IPS-20b (cell line): Measurements from ENCODE around the gene FMN2.

Source experiments
- H3K27ac ChIP-seq: one replicate; pipeline ENCODE4 v1.5.1; 2013; ENCODE audit warnings: low read length
- H3K27me3 ChIP-seq: 2 replicates; pipeline ENCODE4 v1.6.1; 2013; ENCODE audit warnings: mild to moderate bottlenecking, low read length, inconsistent platforms; ENCODE audit not compliant: insufficient read depth
- H3K36me3 ChIP-seq: 2 replicates; pipeline ENCODE4 v1.6.1; 2013; ENCODE audit warnings: low read depth, mild to moderate bottlenecking, inconsistent platforms, low read length, moderate library complexity; ENCODE audit not compliant: insufficient read depth
- H3K4me1 ChIP-seq: 2 replicates; pipeline ENCODE4 v1.6.1; 2013; ENCODE audit warnings: mild to moderate bottlenecking, control low read depth, inconsistent platforms, low read length, moderate library complexity; ENCODE audit not compliant: insufficient read depth
- H3K4me3 ChIP-seq: 2 replicates; pipeline ENCODE4 v1.5.1; 2013; ENCODE audit warnings: mild to moderate bottlenecking, low read length, inconsistent platforms
- H3K9ac ChIP-seq: 2 replicates; pipeline ENCODE4 v1.6.1; 2013; ENCODE audit warnings: low read depth, mild to moderate bottlenecking, inconsistent platforms, low read length, moderate library complexity
- H3K9me3 ChIP-seq: 2 replicates; pipeline ENCODE4 v1.6.1; 2013; ENCODE audit warnings: mild to moderate bottlenecking, low read depth, low read length, inconsistent platforms; ENCODE audit not compliant: insufficient read depth

The FMN2 gene

DNA sequence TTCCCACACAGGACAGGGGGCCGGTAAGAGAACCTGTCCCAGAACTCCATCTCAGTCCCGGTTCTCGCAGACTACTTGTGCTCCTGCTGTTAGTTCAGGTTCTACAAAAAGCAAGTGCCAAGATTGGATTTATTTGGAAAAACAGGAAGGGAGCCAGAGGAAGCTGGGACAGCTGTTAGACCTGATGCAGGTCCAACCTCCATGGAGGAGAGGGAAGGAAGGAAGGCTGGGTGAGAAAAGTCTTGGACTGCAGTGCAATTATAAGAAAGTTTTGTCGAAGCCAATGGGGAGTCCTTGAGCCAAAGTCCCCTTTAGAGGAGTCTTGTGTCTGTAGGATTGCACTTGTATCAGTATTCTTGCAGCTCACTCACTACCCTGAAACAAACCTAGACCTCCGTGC lies 329.1 kb downstream of the FMN2 start:
- Histone ChIP-seq H3K36me3 (no peaks in the 10 kb centered on the region), H3K4me1 (no peaks in the 10 kb centered on the region), H3K27ac (no peak overlapping the region), H3K27me3 (no peaks in the 10 kb centered on the region), H3K9ac (no peak overlapping the region), H3K9me3 (no peaks in the 10 kb centered on the region), H3K4me3 (no peak overlapping the region)

DNA sequence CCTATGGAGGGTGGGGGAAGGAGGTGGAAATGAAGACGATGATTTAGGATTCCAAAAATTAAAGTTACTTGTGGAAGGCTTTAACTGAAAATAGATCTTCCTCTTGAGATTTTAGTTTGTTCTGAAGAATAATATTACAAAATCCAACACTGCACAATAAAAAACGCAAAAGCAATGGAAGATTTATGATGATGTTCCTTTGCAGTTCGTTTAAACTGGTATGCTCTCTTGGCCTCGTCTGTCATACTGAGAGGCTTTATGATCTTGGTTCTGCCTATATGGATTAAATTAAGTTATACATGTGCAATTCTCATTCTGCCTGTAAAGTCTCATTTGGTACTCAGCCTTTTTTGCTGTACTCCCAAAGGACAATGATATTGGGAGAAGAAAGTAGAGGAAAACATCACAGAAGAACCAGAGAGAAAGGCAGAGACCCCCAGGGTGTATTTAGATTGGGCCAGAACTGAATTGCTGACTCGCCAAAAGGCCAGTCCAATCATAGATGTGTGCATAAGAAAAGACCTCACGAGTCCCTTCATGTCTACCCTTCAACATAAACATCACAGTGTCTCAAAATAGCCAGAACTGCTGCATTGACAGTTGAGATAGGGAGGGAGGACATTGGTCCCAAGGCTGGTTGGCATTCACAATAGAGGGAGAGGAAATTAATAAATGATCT lies 331.7 kb downstream of the FMN2 start:
- H3K9ac ChIP-seq, result no peak overlapping the region
- no peak overlapping the region for H3K27ac ChIP-seq
- no peaks in the 10 kb centered on the region for H3K27me3 ChIP-seq
- no peaks in the 10 kb centered on the region for H3K36me3 ChIP-seq
- no peak overlapping the region for H3K4me3 ChIP-seq
- no peaks in the 10 kb centered on the region for H3K9me3 ChIP-seq
- no peaks in the 10 kb centered on the region for H3K4me1 ChIP-seq

DNA sequence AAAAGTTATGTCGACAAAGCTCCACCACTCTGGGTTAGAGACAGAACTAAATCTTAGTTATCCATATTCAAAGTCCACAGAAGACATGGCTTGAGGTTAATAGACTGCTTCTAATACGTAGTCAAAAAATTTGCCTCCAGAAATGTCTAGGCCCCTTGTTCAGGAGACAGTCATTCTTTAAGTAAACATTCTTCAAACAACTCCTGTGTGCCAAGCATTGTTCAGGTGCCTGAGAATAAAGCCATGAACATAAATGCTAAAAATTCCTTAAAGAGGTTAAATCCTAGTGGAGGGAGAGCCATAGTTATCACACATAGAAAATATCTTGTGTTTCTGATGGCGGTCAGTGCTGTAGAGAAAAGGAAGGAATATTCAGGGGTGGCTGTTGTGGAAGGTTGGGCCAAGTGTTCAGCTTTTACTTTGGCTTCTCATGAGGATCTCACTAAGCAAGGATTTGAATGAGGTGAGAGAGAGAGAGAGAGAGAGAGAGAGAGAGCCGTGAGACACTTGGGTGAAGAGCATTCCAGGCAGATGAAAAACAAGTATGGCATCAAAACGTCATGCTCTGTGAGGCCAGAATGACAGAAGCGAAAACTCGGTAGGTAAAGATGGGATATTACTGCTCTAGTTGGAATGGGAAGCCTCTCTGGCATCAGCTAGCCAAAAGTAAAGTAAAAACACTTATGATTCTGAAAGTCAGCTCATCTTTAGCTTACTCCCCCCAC lies 333.2 kb downstream of the FMN2 start:
- no peaks in the 10 kb centered on the region for H3K27me3 ChIP-seq
- H3K36me3 ChIP-seq, result no peaks in the 10 kb centered on the region
- no peak overlapping the region for H3K27ac ChIP-seq
- no peaks in the 10 kb centered on the region for H3K9me3 ChIP-seq
- H3K4me1 ChIP-seq, result no peaks in the 10 kb centered on the region
- no peak overlapping the region for H3K4me3 ChIP-seq
- no peak overlapping the region for H3K9ac ChIP-seq

DNA sequence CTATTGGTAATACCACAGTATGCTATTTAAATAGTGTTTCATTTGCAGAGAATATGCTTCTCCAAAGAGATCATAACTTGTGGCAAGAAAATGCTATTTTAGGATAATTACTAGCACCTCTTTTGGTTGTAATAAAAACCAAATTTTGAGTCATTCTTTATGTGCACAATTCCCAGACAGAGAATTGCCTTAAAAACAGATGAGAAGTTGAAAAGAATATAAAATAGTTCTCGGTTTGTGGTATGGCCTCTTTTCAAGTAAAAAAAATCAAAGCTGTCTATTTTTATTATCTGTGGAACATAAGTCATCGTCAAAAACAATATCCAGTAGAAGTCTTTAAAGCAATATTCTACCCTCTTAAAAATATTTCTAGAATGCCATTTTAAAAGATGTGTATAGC lies 334.4 kb downstream of the FMN2 start:
- Histone ChIP-seq H3K36me3 (no peaks in the 10 kb centered on the region), H3K9ac (no peak overlapping the region), H3K9me3 (no peaks in the 10 kb centered on the region), H3K27ac (no peak overlapping the region), H3K4me1 (no peaks in the 10 kb centered on the region), H3K27me3 (no peaks in the 10 kb centered on the region), H3K4me3 (no peak overlapping the region)

DNA sequence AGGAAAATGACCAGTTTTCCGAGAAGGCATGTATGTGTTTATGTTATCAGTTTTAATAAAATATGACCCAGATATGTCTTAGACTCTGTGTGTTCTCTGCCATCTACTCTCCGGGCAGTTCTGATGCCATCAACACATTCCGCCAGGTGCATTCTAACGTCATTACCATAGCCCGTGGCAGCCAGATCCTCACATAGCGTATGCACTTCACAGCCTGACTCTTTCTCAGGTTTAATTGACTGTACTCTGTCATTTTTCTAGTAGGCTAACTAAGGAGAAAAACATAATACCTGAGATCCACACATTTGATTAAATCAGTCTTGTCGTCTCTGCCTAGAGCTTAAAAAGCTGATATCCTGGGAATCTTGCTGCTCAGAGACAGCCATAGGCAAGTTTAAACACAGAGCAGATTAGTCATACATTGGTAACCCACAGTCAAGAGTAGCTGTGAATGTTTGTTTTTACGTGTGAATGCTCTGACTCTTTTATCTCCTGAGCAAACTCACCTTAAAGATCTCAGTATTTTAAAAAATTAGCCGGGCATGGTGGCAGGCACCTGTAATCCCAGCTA lies 344.4 kb downstream of the FMN2 start:
- Histone ChIP-seq H3K4me1 (no peaks in the 10 kb centered on the region), H3K9ac (no peak overlapping the region), H3K27me3 (no peaks in the 10 kb centered on the region), H3K27ac (no peak overlapping the region), H3K4me3 (no peak overlapping the region), H3K9me3 (no peaks in the 10 kb centered on the region), H3K36me3 (no peaks in the 10 kb centered on the region)

DNA sequence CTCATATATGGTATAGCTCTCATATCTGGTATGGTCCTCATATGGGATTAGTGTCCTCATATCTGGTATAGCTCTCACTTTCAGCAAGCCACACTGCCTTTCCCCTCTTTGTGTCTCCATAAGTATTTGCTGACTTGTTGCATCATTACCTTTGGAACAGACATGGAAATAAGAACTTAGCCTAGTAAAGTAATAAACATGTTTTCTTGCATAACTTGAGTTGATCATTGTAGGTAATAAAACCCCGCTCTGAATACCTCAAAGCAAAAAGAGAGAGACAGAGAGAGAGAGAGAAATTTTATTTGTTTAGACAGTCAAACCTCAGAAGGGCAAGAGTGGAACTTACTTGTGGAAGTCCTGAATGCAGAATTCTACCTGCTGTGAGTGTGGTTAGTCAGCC lies 350.0 kb downstream of the FMN2 start:
- Histone ChIP-seq H3K9ac (no peak overlapping the region), H3K36me3 (no peaks in the 10 kb centered on the region), H3K9me3 (no peaks in the 10 kb centered on the region), H3K27me3 (no peaks in the 10 kb centered on the region), H3K27ac (no peak overlapping the region), H3K4me3 (no peak overlapping the region), H3K4me1 (no peaks in the 10 kb centered on the region)

DNA sequence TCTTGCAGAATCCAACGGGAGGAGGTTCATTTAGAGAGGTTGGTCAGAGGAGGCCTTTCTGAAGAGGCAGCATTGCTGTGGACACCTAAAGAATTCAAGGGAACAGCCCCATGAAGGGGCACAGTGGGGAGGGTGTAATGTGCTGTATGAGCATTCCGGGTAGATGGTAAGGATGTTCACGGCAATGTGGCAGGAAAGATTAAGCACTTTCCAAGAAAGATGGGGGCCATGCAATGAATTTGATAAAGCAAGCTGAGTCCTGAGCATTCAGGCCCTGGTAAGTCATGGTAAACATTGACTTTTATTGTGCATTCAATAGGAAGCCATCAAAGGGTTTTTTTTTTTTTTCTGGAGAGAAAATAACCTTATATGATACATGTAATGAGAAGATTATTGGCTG lies 353.7 kb downstream of the FMN2 start:
- Histone ChIP-seq H3K27me3 (no peaks in the 10 kb centered on the region), H3K27ac (no peak overlapping the region), H3K36me3 (no peaks in the 10 kb centered on the region), H3K9ac (no peak overlapping the region), H3K4me1 (no peaks in the 10 kb centered on the region), H3K9me3 (no peaks in the 10 kb centered on the region), H3K4me3 (no peak overlapping the region)

DNA sequence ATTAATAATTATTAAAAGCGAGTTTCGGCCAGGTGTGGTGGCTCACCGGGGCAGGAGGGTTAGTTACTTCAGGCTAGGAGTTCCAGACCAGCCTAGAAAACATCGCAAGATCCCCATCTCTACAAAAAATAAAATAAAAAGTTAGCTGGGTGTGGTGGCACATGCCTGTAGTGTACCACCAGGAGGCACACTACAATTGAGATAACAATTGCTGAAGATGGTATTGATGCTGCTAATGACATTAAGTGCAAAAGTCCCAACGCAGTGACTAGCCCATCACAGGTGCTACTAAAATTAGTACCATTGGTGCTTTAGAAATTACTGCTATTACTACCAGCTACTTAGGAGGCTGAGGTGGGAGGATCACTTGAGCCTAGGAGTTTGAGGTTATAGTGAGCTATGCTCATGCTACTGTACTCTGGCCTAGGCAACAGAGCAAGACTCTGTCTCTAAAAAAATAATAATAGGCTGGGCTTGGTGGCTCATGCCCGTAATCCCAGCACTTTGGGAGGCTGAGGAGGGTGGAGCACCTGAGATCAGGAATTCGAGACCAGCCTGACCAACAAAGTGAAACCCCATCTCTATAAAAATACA lies 363.6 kb downstream of the FMN2 start:
- no peaks in the 10 kb centered on the region for H3K4me1 ChIP-seq

DNA sequence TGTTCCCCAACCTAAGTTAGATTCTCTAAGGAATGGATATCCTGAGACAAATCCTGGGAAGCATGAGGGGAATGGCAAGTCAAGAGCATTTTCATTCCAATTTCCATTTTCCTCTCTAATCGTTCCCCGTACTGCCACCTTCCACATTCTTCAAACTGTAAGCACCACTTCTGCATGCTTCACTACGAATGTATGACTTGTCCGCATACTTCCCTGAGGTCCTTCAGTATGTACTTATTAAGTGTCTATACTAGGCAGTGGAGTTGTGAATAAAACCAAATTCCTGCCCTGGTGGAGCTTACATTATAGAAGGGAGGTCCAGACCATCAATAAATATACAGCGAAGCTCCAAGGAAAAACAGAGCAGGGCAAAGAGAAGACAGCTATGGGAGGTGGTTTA lies 365.5 kb downstream of the FMN2 start:
- no peaks in the 10 kb centered on the region for H3K4me1 ChIP-seq
- H3K4me3 ChIP-seq, result no peak overlapping the region
- no peaks in the 10 kb centered on the region for H3K27me3 ChIP-seq
- no peak overlapping the region for H3K9ac ChIP-seq
- H3K27ac ChIP-seq, result no peak overlapping the region
- H3K9me3 ChIP-seq, result no peaks in the 10 kb centered on the region
- H3K36me3 ChIP-seq, result no peaks in the 10 kb centered on the region

More for the DNA sequence above, 363.6 kb downstream of the FMN2 start:
- H3K36me3 ChIP-seq, result no peaks in the 10 kb centered on the region
- no peaks in the 10 kb centered on the region for H3K9me3 ChIP-seq
- H3K27me3 ChIP-seq, result no peaks in the 10 kb centered on the region
- no peak overlapping the region for H3K27ac ChIP-seq
- no peak overlapping the region for H3K4me3 ChIP-seq
- H3K9ac ChIP-seq, result no peak overlapping the region

DNA sequence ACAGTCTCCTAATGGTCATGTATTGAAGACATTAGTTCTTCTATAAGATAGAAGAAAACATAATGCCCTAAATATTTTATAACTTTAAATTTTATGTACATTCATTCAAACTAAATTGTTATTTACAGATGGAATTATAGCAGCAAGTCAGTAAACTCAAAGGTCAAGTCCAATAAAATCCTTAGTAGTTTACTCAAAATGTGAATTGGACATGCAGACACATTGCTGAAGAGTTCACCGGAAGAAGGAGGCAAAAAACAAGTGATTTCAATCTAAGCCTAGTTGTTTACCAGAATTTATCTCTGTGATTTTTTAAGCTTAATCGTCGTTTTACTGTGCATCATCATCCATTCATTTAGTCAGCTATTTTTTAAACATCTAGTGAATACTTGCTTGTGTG lies 370.6 kb downstream of the FMN2 start:
- Histone ChIP-seq H3K27me3 (no peaks in the 10 kb centered on the region), H3K36me3 (no peaks in the 10 kb centered on the region), H3K9ac (no peak overlapping the region), H3K4me3 (no peak overlapping the region), H3K4me1 (peaks cover 3% of the 10 kb centered on the region; the same call in 1 of the 2 replicates), H3K9me3 (no peaks in the 10 kb centered on the region), H3K27ac (no peak overlapping the region)

DNA sequence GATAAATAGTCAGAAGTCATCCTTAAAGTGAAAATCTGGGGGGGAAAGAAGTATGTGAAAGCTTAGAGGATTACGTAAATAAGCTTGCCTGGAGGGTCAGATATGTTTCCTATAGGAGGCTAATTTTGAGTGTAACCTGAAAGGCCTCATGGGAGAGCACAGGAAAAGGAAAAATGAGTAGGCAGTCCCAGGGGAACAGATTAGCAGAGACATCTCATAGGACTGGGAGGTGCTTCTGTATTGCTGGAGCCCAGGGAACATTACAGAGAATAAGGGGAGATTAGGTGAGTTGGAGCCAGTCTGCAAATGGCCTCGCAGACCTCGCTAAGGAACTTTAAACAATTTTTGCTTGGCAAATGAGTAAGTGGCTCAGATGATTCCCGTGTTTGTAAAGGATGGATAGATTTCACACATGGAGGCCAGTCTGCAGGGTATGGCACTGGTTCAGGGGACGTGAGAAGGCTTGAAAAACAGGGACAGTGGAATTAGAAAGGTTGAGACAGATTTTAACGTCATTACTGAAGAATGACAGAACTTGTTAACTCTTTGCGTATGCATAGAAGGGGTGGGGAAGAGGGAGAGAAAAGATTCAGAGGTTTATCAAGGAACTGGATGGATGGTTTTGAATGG lies 371.2 kb downstream of the FMN2 start:
- peaks cover 3% of the 10 kb centered on the region; the same call in 1 of the 2 replicates for H3K4me1 ChIP-seq
- no peak overlapping the region for H3K4me3 ChIP-seq
- H3K27ac ChIP-seq, result no peak overlapping the region
- H3K27me3 ChIP-seq, result no peaks in the 10 kb centered on the region
- no peak overlapping the region for H3K9ac ChIP-seq
- H3K36me3 ChIP-seq, result no peaks in the 10 kb centered on the region
- H3K9me3 ChIP-seq, result no peaks in the 10 kb centered on the region
